ENCODE results near the gene ADGRV1. TPM values are rescaled to one million over a fixed set of nuclear protein-coding genes. Genes with fewer than 3 reads are reported as not detected.
A peak's percentile ranks its signal among the peaks of the same experiment; 100 is the strongest.

The ADGRV1 gene
- total RNA-seq, 2 donors from 2014 or later = 97.6 to 117 TPM

GRCh38 chr5:91182763-91183162 is 624.2 kb downstream of the ADGRV1 start:
- Mint-ChIP-seq H3K4me3 (no peak overlapping the region), H3K4me1 (peaks cover 3% of the 10 kb centered on the region), H3K9me3 (no peaks in the 10 kb centered on the region), H3K36me3 (ENCODE audit: low read depth) (no peaks in the 10 kb centered on the region), H3K27me3 (ENCODE audit: insufficient read depth) (no peaks in the 10 kb centered on the region), H3K27ac (peak overlapping the region; percentile 8)
- 58 to 71% methylated on average over 3 to 4 of the region's 4 CpGs for WGBS, 2 experiments (ENCODE audit: insufficient coverage in 1 of 2, insufficient read length in 1 of 2)
- H3K9ac ChIP-seq (ENCODE audit: extremely low read depth, low read length, poor library complexity, severe bottlenecking) = no peak overlapping the region
- H3K9me3 ChIP-seq (ENCODE audit: control insufficient read depth, low read length) = no peaks in the 10 kb centered on the region
- no peaks in the 10 kb centered on the region for H3K27me3 ChIP-seq (ENCODE audit: control insufficient read depth, insufficient read depth, low read length, poor library complexity, severe bottlenecking)
- H3K4me1 ChIP-seq (ENCODE audit: control insufficient read depth, insufficient read depth, low read length) = no peaks in the 10 kb centered on the region
- H3K36me3 ChIP-seq (ENCODE audit: control insufficient read depth, insufficient read depth, low read length) = no peaks in the 10 kb centered on the region
- peak; percentile 50 for DNase-seq
- no peak overlapping the region for H3K4me3 ChIP-seq (ENCODE audit: low read length)
- H3K27ac ChIP-seq (ENCODE audit: low read depth, low read length) = no peak overlapping the region
- TF ChIP-seq CTCF (conservative IDR thresholded peaks at IDR 0.05) = peak; percentile 42

GRCh38 chr5:91183743-91184142 is 625.1 kb downstream of the ADGRV1 start:
- Mint-ChIP-seq H3K27ac (no peak overlapping the region), H3K9me3 (no peaks in the 10 kb centered on the region), H3K4me1 (peaks cover 3% of the 10 kb centered on the region), H3K27me3 (ENCODE audit: insufficient read depth) (no peaks in the 10 kb centered on the region), H3K36me3 (ENCODE audit: low read depth) (no peaks in the 10 kb centered on the region), H3K4me3 (no peak overlapping the region)
- no peak overlapping the region for H3K27ac ChIP-seq (ENCODE audit: low read depth, low read length)
- H3K27me3 ChIP-seq (ENCODE audit: control insufficient read depth, insufficient read depth, low read length, poor library complexity, severe bottlenecking) = no peaks in the 10 kb centered on the region
- H3K36me3 ChIP-seq (ENCODE audit: control insufficient read depth, insufficient read depth, low read length) = no peaks in the 10 kb centered on the region
- H3K9ac ChIP-seq (ENCODE audit: extremely low read depth, low read length, poor library complexity, severe bottlenecking) = no peak overlapping the region
- WGBS, 2 experiments (ENCODE audit: insufficient coverage in 1 of 2, insufficient read length in 1 of 2) = 70 to 86% methylated on average over 2 to 4 of the region's 4 CpGs
- DNase-seq = peak; percentile 49
- H3K4me3 ChIP-seq (ENCODE audit: low read length) = no peak overlapping the region
- TF ChIP-seq CTCF (conservative IDR thresholded peaks at IDR 0.05) = no peak
- no peaks in the 10 kb centered on the region for H3K9me3 ChIP-seq (ENCODE audit: control insufficient read depth, low read length)
- H3K4me1 ChIP-seq (ENCODE audit: control insufficient read depth, insufficient read depth, low read length) = no peaks in the 10 kb centered on the region

- TF ChIP-seq CTCF (conservative IDR thresholded peaks at IDR 0.05) = no peak
- Mint-ChIP-seq H3K9me3 (no peaks in the 10 kb centered on the region), H3K27ac (no peak overlapping the region), H3K36me3 (ENCODE audit: low read depth) (no peaks in the 10 kb centered on the region), H3K4me3 (no peak overlapping the region), H3K4me1 (peaks cover 9% of the 10 kb centered on the region), H3K27me3 (ENCODE audit: insufficient read depth) (no peaks in the 10 kb centered on the region)
- Histone ChIP-seq H3K27me3 (ENCODE audit: control insufficient read depth, insufficient read depth, low read length, poor library complexity, severe bottlenecking) (no peaks in the 10 kb centered on the region), H3K9me3 (ENCODE audit: control insufficient read depth, low read length) (no peaks in the 10 kb centered on the region), H3K9ac (ENCODE audit: extremely low read depth, low read length, poor library complexity, severe bottlenecking) (no peak overlapping the region), H3K4me1 (ENCODE audit: control insufficient read depth, insufficient read depth, low read length) (no peaks in the 10 kb centered on the region), H3K4me3 (ENCODE audit: low read length) (no peak overlapping the region), H3K27ac (ENCODE audit: low read depth, low read length) (no peak overlapping the region), H3K36me3 (ENCODE audit: control insufficient read depth, insufficient read depth, low read length) (no peaks in the 10 kb centered on the region)
- DNase-seq = no peak
- WGBS, 2 experiments (ENCODE audit: insufficient coverage in 1 of 2, insufficient read length in 1 of 2) = 90 to 100% methylated on average over 1 to 5 of the region's 5 CpGs
These were observed 627.5 kb downstream of the ADGRV1 start for GRCh38 chr5:91186101-91186500.

All from endodermal cell (in vitro differentiated cells).